ENCODE results near the gene GPX6.
"Not testable (repeated sequence)": the region's sequence is repeated elsewhere in the genome, so short reads cannot be mapped to it uniquely, and the experiment has no call there.

Gene GPX6

DNA sequence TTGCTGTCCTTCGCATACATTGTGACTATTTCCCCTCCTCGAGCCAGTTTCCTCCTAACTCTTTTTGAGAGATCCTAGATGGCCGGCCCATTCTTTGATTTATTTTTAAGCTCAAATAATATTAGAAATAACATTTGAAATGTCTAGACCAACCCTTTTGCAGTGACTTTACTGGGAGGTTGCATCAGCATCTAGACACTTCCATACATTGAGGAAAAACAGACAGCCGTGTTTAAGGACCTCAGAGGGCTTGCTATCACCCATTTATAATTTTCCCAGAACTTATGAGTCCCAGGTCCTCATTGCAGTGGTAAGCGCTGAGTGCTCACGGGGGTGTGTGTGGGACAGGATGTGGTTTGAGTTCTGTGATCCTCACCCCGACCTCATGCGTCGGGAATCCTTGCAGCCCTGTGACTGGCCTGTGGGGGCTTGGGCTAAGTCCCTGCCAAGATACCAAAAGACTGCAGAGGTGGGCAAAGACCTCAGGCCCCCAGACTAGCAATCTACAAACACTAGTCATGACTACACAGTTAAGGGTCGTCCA, 10.0 kb upstream of the GPX6 start, which contains the start of gene GPX5:
GPX5 (plus strand) TSS at position 386 of the 544 bp plus-strand sequence; CDS start at position 519, 133 bp downstream.
- DNase-seq (ENCODE audit: low spot score) = no peak

GRCh38 chr6:28523241-28523622, 7.6 kb upstream of the GPX6 start:
- no peak for DNase-seq (ENCODE audit: low spot score)

GRCh38 chr6:28522594-28523240, 7.1 kb upstream of the GPX6 start:
- no peak for DNase-seq (ENCODE audit: low spot score)

GRCh38 chr6:28517964-28518363, 2.4 kb upstream of the GPX6 start:
- no peak for DNase-seq (ENCODE audit: low spot score)

GRCh38 chr6:28512387-28512786, 3.2 kb downstream of the GPX6 start:
- DNase-seq (ENCODE audit: low spot score) = not testable (repeated sequence)

- no peak for DNase-seq (ENCODE audit: low spot score)
These were observed 3.8 kb downstream of the GPX6 start for GRCh38 chr6:28511628-28512300.

DNA sequence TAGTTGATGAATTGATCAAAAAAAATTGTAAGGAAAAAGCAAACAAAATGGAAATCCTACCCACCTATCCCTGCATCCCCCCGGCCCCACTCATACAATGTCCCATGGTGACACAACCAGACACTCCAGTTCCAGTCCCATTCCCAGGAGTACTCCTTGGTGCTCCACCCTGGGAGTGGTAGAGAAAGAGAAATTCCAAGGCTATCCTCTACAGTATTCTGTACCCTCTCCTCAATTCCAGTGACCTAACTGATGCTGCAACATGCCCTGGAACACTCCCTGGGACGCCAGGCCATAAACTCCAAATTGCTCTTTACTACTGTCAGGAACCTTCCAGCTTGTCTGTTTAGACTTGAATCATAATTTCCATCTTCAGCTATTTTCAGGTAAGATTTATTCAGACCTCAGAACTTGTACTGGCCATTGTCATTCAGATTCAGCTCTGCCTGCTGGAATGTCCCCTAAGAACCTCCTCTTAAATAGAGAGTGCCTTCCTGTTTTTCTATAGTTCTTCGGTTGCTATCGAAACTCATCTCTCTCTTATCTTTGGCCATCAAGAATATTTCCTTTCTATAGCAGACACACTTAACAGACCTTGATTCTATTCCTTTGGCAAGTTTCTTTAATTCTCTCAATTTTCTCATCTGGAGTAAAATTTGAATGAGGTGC, 8.7 kb downstream of the GPX6 start:
- DNase-seq (ENCODE audit: low spot score) = no peak

DNA sequence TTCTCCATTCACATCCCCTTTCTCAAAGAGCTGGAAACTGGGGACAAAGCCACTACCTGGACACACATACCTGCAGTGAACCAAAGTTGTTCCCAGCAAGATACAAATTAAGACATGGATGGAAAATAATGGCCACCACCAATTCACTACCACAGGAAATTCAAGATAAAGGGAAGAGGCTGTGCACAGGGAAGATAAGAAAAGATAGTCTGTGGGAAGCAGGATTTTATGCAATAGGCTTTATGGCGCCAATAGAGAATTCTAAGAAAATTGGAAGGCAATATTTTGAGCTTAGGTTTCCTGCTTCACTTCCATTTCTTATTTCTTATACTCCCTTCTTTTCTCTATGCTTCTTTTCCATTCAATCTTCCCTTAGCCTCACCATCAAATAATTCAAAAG, 9.9 kb downstream of the GPX6 start:
- no peak for DNase-seq (ENCODE audit: low spot score)

DNA sequence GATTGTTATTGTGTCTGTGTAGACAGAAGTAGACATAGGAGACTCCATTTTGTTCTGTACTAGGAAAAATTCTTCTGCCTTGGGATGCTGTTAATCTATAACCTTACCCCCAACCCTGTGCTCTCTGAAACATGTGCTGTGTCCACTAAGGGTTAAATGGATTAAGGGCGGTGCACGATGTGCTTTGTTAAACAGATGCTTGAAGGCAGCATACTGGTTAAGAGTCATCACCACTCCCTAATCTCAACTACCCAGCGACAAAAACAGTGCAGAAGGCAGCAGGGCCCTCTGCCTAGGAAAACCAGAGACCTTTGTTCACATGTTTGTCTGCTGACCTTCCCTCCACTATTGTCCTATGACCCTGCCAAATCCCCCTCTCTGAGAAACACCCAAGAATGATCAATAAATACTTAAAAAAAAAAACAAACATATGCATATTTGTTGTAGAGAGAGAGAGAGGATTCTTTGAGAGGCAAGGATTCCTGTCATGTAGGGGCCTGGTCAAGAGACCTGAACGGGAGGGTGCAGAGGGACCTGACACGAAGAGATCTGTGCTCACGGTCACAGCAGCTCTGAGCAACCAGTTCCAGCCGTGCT, 12.8 kb downstream of the GPX6 start:
- not testable (repeated sequence) for DNase-seq (ENCODE audit: low spot score)

GRCh38 chr6:28502136-28502535, 13.5 kb downstream of the GPX6 start:
- not testable (repeated sequence) for DNase-seq (ENCODE audit: low spot score)

DNA sequence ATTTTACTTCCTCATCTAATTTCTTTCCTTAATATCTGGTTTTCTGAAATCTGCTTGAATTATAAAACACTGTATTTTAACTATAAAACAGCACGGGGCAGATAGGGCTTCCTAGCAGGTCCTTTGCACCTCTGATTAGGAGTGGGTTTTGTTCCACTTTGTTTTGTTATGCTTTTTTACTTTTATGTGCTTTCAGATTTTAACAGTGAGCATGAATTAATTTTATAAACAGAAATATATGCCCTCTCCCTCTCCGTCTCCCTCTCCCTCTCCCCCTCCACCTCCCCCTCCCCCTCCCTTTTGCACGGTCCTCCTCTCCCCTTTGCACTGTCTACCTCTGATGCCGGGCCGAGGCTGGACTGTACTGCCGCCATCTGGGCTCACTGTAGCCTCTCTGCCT, 14.3 kb downstream of the GPX6 start:
- DNase-seq (ENCODE audit: low spot score) = no peak

DNA sequence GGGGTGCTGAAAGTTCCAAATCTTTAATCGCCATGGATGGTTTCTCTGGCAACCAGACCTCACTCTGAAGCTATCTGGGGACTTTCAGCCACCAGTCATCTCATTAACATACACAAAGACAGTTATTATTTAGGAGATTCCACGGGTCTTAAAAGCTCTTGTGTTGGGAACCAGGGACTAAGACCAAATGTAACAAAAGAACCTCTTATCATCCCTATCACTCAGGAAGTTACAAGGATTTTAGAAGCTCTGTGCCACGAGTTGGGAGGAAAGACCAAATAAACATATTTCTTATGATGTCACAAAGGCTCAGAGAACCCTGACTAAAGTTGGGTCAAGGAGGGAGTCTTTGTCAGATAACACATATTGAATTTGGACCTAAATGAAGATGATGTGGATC, 17.7 kb downstream of the GPX6 start:
- no peak for DNase-seq (ENCODE audit: low spot score)

- no peak for DNase-seq (ENCODE audit: low spot score)
These were observed 18.3 kb downstream of the GPX6 start for GRCh38 chr6:28497306-28497705.

DNA sequence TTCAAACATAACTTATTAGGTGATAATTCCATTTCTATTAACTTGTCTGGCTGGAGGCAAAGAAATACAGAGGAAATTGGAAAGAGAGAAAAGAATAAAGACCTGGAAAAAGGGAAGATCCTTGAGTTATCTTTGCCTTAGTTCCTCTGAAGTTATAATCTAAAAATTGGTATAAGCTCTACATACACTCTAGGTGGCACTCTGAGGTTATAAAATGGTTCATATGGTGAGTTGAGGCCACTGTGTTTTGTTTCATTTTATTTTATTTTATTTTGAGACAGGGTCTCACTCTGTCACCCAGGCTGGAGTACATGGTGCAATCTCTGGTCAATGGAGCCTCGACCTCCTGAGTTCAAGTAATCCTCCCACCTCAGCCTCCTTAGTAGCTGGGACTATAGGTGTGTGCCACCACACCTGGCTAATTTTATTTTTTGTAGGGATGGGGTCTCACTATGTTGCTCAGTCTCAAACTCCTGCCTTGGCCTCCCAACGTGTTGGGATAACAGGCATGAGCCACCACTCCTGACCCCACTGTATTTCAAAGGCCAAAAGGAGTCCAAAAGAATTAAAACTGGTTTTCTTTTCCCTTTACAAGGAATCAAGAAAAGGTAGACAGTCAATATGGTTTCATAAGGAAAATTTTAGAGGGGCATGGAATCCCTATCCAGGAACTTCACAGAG, 19.4 kb downstream of the GPX6 start:
- no peak for DNase-seq (ENCODE audit: low spot score)

DNA sequence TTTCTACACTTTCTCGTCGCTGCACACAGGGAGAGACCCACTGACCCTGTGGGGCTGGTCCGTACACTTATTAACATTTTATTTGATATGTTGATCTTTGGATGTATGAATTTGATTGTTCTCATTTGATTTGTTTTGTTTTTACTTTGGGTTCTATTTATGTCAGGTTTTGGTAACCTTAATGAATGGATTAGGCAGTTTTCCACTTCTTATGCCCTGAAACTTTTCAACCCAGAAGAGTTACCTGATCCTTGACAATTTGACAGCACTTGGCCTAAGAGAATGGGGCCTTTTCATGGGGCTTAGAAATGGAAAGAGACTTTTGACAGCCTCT, 23.6 kb downstream of the GPX6 start:
- no peak for DNase-seq (ENCODE audit: low spot score)

DNA sequence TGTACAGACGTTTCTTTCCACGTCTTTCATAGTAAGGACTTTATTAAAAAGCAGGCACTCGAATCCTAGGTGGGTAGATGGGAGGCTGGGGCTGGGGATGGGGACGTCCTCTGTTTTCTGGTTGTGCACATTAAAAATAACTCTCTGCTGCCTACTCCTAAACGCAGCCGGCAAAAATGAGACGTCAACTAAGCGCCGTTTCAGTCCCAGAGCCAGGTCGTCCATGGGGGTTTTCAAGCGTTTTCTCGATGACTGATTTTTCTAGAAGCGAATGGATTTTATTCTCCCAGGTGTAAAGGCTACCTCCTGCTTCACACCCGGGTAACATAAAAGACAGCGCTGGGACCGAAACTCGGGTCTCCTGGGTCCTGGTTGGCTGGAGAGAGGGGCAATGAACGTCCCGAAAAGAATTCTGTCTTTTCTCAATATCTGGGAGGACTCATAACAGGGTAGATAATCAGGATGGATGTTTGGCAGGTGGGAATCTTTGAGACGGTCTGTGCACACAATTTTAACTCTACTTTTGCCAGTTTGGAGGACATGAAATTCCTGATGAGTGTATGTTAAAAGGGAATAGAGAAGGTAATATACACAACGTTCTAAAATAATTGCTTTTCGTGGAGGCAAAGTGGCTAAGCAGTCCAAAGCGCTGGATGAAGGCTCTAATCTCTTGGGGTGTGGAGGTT, 25.2 kb downstream of the GPX6 start:
- DNase-seq (ENCODE audit: low spot score) = no peak

DNA sequence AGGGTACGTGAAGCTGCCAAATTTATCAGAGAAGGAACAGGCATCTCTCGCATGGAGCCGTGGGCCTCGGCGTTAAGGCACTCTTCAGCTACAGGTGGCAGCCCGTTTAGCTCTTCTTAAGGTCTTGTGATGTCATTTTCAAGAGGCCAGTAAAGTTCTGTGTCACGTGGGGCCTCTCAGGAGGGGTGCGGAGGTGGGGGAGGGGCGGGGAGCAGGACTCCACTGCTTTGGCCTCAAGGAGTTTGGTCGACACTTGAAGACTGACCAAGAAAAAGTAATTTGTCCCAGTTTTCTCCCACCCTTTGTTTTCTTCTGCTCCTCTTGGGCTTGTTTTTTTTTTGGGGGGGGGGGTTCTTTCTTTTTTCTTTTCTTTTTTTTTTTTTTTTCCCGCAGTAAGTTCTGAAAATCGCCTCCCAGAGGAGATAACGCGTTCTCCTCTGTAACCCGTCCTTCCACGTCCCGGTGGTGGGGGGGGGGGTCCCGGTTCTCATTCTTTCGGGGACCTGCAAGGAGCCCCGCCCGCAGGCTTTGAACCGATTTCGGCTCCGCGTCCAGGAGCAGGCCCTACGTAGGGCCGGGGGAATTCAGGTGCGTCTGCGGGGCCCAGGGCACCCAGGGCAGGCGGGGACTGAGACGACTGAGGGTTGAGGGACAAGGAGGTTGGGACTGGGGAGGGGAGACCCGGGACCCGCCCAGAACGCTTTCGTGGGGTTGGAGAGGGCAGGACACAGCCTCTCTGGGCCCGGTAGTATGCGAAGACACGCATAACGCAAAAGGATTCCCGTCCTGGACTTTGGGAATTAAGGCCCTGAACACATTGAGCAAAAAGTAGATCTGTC, 26.0 kb downstream of the GPX6 start:
- no peak for DNase-seq (ENCODE audit: low spot score)

GRCh38 chr6:28488916-28489365, 26.7 kb downstream of the GPX6 start:
- DNase-seq (ENCODE audit: low spot score) = peak; percentile 42

- DNase-seq (ENCODE audit: low spot score) = no peak
These were observed 28.4 kb downstream of the GPX6 start for GRCh38 chr6:28486988-28487742.

GRCh38 chr6:28486533-28486932, 29.1 kb downstream of the GPX6 start:
- no peak for DNase-seq (ENCODE audit: low spot score)

All from pons (tissue), 1 donor.